Measurements from ENCODE around the gene NTM.

Gene NTM

GRCh38 chr11:131874070-131874469 is 503.7 kb downstream of the NTM start:
- Histone ChIP-seq H3K4me1 (ENCODE audit: control insufficient read depth in 2 of 2, insufficient read depth in 1 of 2, low read depth in 1 of 2, low read length in 2 of 2) (peaks cover 0 to 5% of the 10 kb centered on the region in 2 donors), H3K27ac (replicated peaks; ENCODE audit: low read length) (no peak overlapping the region), H2BK5ac (ENCODE audit: low read length) (no peak overlapping the region), H3K36me3 (replicated peaks in 1 of 2; ENCODE audit: control insufficient read depth in 2 of 2, insufficient read depth in 2 of 2, low read length in 2 of 2) (no peaks in the 10 kb centered on the region), H2AFZ (ENCODE audit: low read length) (no peak overlapping the region), H4K8ac (ENCODE audit: low read depth, low read length) (no peak overlapping the region), H3K79me1 (ENCODE audit: low read depth, low read length) (no peaks in the 10 kb centered on the region), H3K4ac (ENCODE audit: low read length) (no peak overlapping the region), H3K14ac (ENCODE audit: low read length) (no peak overlapping the region), H3K4me3 (ENCODE audit: low read length in 2 of 2) (no peak overlapping the region), H2AK5ac (ENCODE audit: low read depth, low read length) (no peak overlapping the region), H2BK12ac (ENCODE audit: low read length) (no peak overlapping the region), H2BK15ac (ENCODE audit: low read length) (no peak overlapping the region), H3K4me2 (ENCODE audit: insufficient read depth, low read length, poor library complexity, severe bottlenecking) (no peak overlapping the region), H2BK120ac (ENCODE audit: low read depth, low read length) (no peak overlapping the region), H3K18ac (ENCODE audit: low read length) (no peak overlapping the region), H4K91ac (ENCODE audit: low read depth, low read length, poor library complexity) (no peak overlapping the region), H3K27me3 (ENCODE audit: control insufficient read depth in 3 of 3, insufficient read depth in 3 of 3, low read depth in 1 of 3, low read length in 3 of 3) (peaks cover 0 to 2% (median 0%) of the 10 kb centered on the region in 3 experiments), H3K9ac (ENCODE audit: low read depth, low read length, poor library complexity) (no peak overlapping the region), H3K23ac (ENCODE audit: low read depth, low read length, poor library complexity) (no peak overlapping the region), H3K9me3 (replicated peaks in 1 of 2; ENCODE audit: control insufficient read depth in 2 of 2, insufficient read depth in 1 of 2, low read depth in 1 of 2, low read length in 2 of 2) (no peaks in the 10 kb centered on the region)
- DNase-seq (ENCODE audit: low spot score), result no peak

- no peak overlapping the region for H3K14ac ChIP-seq (ENCODE audit: low read length)
- no peak for DNase-seq (ENCODE audit: low spot score)
- H2BK120ac ChIP-seq (ENCODE audit: low read depth, low read length), result no peak overlapping the region
- no peaks in the 10 kb centered on the region for H3K27me3 ChIP-seq (ENCODE audit: control insufficient read depth in 3 of 3, insufficient read depth in 3 of 3, low read depth in 1 of 3, low read length in 3 of 3)
- no CpG with 5 or more reads among the region's 5 CpGs for WGBS, 2 donors (ENCODE audit: extremely low coverage in 2 of 2, insufficient read length in 2 of 2, insufficient replicate concordance in 1 of 2)
- no peaks in the 10 kb centered on the region for H3K9me3 ChIP-seq (replicated peaks in 1 of 2; ENCODE audit: control insufficient read depth in 2 of 2, insufficient read depth in 1 of 2, low read depth in 1 of 2, low read length in 2 of 2)
- H2BK12ac ChIP-seq (ENCODE audit: low read length), result no peak overlapping the region
- H3K18ac ChIP-seq (ENCODE audit: low read length), result no peak overlapping the region
- H4K8ac ChIP-seq (ENCODE audit: low read depth, low read length), result no peak overlapping the region
- H3K4me2 ChIP-seq (ENCODE audit: insufficient read depth, low read length, poor library complexity, severe bottlenecking), result no peak overlapping the region
- no peak overlapping the region for H3K9ac ChIP-seq (ENCODE audit: low read depth, low read length, poor library complexity)
- H2AFZ ChIP-seq (ENCODE audit: low read length), result no peak overlapping the region
- no peak overlapping the region for H3K27ac ChIP-seq (replicated peaks; ENCODE audit: low read length)
- H3K23ac ChIP-seq (ENCODE audit: low read depth, low read length, poor library complexity), result no peak overlapping the region
- H2BK5ac ChIP-seq (ENCODE audit: low read length), result no peak overlapping the region
- no peak overlapping the region for H3K4me3 ChIP-seq (ENCODE audit: low read length in 2 of 2)
- H2BK15ac ChIP-seq (ENCODE audit: low read length), result no peak overlapping the region
- no peak overlapping the region for H3K4ac ChIP-seq (ENCODE audit: low read length)
- no peaks in the 10 kb centered on the region for H3K36me3 ChIP-seq (replicated peaks in 1 of 2; ENCODE audit: control insufficient read depth in 2 of 2, insufficient read depth in 2 of 2, low read length in 2 of 2)
- H4K91ac ChIP-seq (ENCODE audit: low read depth, low read length, poor library complexity), result no peak overlapping the region
- no peaks in the 10 kb centered on the region for H3K79me1 ChIP-seq (ENCODE audit: low read depth, low read length)
- H3K4me1 ChIP-seq (ENCODE audit: control insufficient read depth in 2 of 2, insufficient read depth in 1 of 2, low read depth in 1 of 2, low read length in 2 of 2), result peaks cover 0 to 3% of the 10 kb centered on the region in 2 donors
- H2AK5ac ChIP-seq (ENCODE audit: low read depth, low read length), result no peak overlapping the region
Measured at GRCh38 chr11:131875611-131876010, 505.2 kb downstream of the NTM start.

- no CpG with 5 or more reads among the region's 10 CpGs for WGBS, 2 donors (ENCODE audit: extremely low coverage in 2 of 2, insufficient read length in 2 of 2, insufficient replicate concordance in 1 of 2)
- H4K8ac ChIP-seq (ENCODE audit: low read depth, low read length), result no peak overlapping the region
- no peak for DNase-seq (ENCODE audit: low spot score)
- H3K14ac ChIP-seq (ENCODE audit: low read length), result no peak overlapping the region
- H2BK12ac ChIP-seq (ENCODE audit: low read length), result no peak overlapping the region
- H4K91ac ChIP-seq (ENCODE audit: low read depth, low read length, poor library complexity), result no peak overlapping the region
- no peak overlapping the region for H3K18ac ChIP-seq (ENCODE audit: low read length)
- no peak overlapping the region for H3K4ac ChIP-seq (ENCODE audit: low read length)
- no peak overlapping the region for H2BK5ac ChIP-seq (ENCODE audit: low read length)
- H3K27me3 ChIP-seq (ENCODE audit: control insufficient read depth in 3 of 3, insufficient read depth in 3 of 3, low read depth in 1 of 3, low read length in 3 of 3), result no peaks in the 10 kb centered on the region
- H3K9ac ChIP-seq (ENCODE audit: low read depth, low read length, poor library complexity), result no peak overlapping the region
- no peak overlapping the region for H2AK5ac ChIP-seq (ENCODE audit: low read depth, low read length)
- no peaks in the 10 kb centered on the region for H3K79me1 ChIP-seq (ENCODE audit: low read depth, low read length)
- H3K27ac ChIP-seq (replicated peaks; ENCODE audit: low read length), result no peak overlapping the region
- H2BK15ac ChIP-seq (ENCODE audit: low read length), result no peak overlapping the region
- no peak overlapping the region for H2AFZ ChIP-seq (ENCODE audit: low read length)
- H3K23ac ChIP-seq (ENCODE audit: low read depth, low read length, poor library complexity), result no peak overlapping the region
- H3K4me2 ChIP-seq (ENCODE audit: insufficient read depth, low read length, poor library complexity, severe bottlenecking), result no peak overlapping the region
- no peaks in the 10 kb centered on the region for H3K36me3 ChIP-seq (replicated peaks in 1 of 2; ENCODE audit: control insufficient read depth in 2 of 2, insufficient read depth in 2 of 2, low read length in 2 of 2)
- H2BK120ac ChIP-seq (ENCODE audit: low read depth, low read length), result no peak overlapping the region
- no peaks in the 10 kb centered on the region for H3K9me3 ChIP-seq (replicated peaks in 1 of 2; ENCODE audit: control insufficient read depth in 2 of 2, insufficient read depth in 1 of 2, low read depth in 1 of 2, low read length in 2 of 2)
- H3K4me3 ChIP-seq (ENCODE audit: low read length in 2 of 2), result no peak overlapping the region
- peaks cover 0 to 3% of the 10 kb centered on the region in 2 donors for H3K4me1 ChIP-seq (ENCODE audit: control insufficient read depth in 2 of 2, insufficient read depth in 1 of 2, low read depth in 1 of 2, low read length in 2 of 2)
Measured at GRCh38 chr11:131877246-131877942, 507.0 kb downstream of the NTM start.

- Histone ChIP-seq H4K91ac (ENCODE audit: low read depth, low read length, poor library complexity) (no peak overlapping the region), H2BK12ac (ENCODE audit: low read length) (no peak overlapping the region), H3K4me3 (ENCODE audit: low read length in 2 of 2) (no peak overlapping the region), H3K4ac (ENCODE audit: low read length) (no peak overlapping the region), H3K4me2 (ENCODE audit: insufficient read depth, low read length, poor library complexity, severe bottlenecking) (no peak overlapping the region), H3K14ac (ENCODE audit: low read length) (no peak overlapping the region), H3K4me1 (ENCODE audit: control insufficient read depth in 2 of 2, insufficient read depth in 1 of 2, low read depth in 1 of 2, low read length in 2 of 2) (peaks cover 0 to 3% of the 10 kb centered on the region in 2 donors), H3K9ac (ENCODE audit: low read depth, low read length, poor library complexity) (no peak overlapping the region), H2BK5ac (ENCODE audit: low read length) (no peak overlapping the region), H3K23ac (ENCODE audit: low read depth, low read length, poor library complexity) (no peak overlapping the region), H3K27me3 (ENCODE audit: control insufficient read depth in 3 of 3, insufficient read depth in 3 of 3, low read depth in 1 of 3, low read length in 3 of 3) (peaks cover 0 to 4% (median 0%) of the 10 kb centered on the region in 3 experiments), H2BK15ac (ENCODE audit: low read length) (no peak overlapping the region), H3K79me1 (ENCODE audit: low read depth, low read length) (no peaks in the 10 kb centered on the region), H2AK5ac (ENCODE audit: low read depth, low read length) (no peak overlapping the region), H3K9me3 (replicated peaks in 1 of 2; ENCODE audit: control insufficient read depth in 2 of 2, insufficient read depth in 1 of 2, low read depth in 1 of 2, low read length in 2 of 2) (no peaks in the 10 kb centered on the region), H3K36me3 (replicated peaks in 1 of 2; ENCODE audit: control insufficient read depth in 2 of 2, insufficient read depth in 2 of 2, low read length in 2 of 2) (no peaks in the 10 kb centered on the region), H2BK120ac (ENCODE audit: low read depth, low read length) (no peak overlapping the region), H4K8ac (ENCODE audit: low read depth, low read length) (no peak overlapping the region), H3K18ac (ENCODE audit: low read length) (no peak overlapping the region), H2AFZ (ENCODE audit: low read length) (no peak overlapping the region), H3K27ac (replicated peaks; ENCODE audit: low read length) (no peak overlapping the region)
- WGBS, 2 donors (ENCODE audit: extremely low coverage in 2 of 2, insufficient read length in 2 of 2, insufficient replicate concordance in 1 of 2), result no CpG with 5 or more reads among the region's 3 CpGs
- no peak for DNase-seq (ENCODE audit: low spot score)
Measured at GRCh38 chr11:131880316-131880715, 509.9 kb downstream of the NTM start.

Data from neuronal stem cell (in vitro differentiated cells).